GM12801 (cell line): ENCODE results near the gene PRSS21.

ENCODE experiments used
- CTCF ChIP-seq: IDR thresholded peaks from one replicate; pipeline ENCODE4 v1.5.1; 2011; ENCODE audit warnings: control low read depth; ENCODE audit not compliant: insufficient read length; ENCODE audit errors: extremely low read depth

Gene PRSS21

GRCh38 chr16:2843526-2843925 is 26.5 kb downstream of the PRSS21 start:
- TF ChIP-seq CTCF, result no peak

DNA sequence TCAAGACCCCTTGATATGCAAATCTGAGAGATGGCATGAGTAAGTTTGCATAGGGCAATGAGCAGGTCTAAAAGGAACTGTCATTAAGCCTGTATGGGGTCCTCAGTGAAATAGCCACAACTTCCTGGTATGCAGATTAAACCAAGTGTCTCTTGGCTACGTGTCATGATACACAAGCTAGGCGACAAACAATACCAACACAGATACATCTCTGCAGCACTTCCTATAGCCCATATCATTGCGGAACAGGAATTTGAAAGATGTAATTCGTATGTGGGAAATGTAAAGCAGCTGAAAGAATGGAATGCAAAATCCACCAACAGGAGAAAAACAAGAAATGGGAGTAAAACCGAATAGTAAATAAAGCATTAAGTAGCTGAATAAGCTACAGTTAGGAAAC is 28.1 kb downstream of the PRSS21 start:
- TF ChIP-seq CTCF, result no peak

DNA sequence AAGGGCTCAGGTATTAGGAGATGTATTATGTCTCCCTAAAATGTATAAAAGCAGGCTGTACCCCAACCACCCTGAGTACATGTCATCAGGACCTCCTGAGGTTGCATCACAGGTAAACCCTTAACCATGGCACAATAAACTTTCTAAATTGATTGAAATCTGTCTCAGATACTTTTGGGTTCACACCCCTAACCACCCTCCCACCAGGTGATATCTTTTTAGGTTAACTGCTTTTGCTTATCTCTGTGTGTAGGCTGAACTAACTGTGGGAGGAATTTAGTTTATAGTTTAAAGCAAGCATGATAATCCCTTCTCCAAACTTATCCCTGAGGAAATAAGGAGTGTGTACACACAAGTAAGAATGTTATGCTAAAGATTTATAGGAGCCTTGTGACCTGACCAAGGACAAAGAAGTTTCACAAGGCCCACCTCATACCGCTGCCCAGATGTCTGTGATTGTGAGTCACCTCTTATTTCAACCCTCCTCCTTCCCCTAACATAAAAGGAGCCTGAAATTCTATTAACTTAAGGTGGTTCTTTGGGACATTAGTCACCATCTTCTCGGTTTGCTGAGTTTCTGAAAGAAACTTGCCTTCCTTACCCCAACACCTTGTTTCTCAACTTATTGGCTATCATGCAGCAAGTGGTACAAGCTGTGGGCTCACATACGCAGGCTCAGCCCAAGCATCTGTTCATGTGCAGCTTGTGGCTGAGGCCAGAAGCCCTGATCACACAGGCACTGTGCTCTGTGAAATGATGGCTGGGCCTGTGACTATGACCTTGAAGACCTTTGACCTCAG is 29.7 kb downstream of the PRSS21 start:
- TF ChIP-seq CTCF, result no peak

- TF ChIP-seq CTCF, result no peak
Measured at GRCh38 chr16:2848933-2849725, 32.1 kb downstream of the PRSS21 start.

DNA sequence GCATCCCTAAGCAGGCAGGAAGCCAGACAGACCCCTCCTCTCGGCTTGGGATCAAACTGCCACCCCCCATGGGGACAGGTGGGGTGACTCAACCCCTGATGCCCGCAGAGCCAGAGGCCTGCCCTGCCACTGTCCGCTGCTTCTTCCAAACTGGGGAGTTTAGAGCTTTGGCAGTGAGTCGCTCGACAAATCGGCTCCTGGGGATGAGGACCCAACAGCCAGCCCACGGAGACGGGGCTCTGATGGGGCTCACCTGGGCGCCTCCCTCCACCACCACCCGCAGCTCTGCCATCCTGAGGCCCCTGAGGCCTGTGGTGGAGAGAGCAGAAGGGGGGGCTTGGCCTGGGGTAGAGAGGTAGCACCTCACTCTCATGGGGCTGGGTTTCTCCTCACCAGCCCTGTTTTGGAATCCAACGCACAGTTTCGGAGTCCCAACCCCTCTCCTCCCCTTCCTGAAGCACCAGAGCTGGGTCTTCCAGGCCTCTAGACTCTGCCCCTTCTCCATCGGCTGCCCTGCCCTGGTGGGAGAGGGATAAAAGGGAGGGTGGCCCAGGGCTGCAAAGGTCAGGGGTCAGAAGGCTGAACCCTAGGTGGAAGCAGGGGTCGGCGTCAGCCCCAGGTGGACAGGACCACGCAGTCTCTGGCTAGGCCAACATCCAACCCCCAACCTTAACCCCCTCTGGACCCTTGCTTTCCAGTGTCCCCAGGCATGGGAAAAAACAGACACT is 35.1 kb downstream of the PRSS21 start:
- no peak for TF ChIP-seq CTCF

GRCh38 chr16:2852731-2853507 is 35.9 kb downstream of the PRSS21 start:
- TF ChIP-seq CTCF, result no peak
